Adrenal gland (tissue), 12 donors: ENCODE results near the gene AKAP13. TPM values are rescaled to one million over a fixed set of nuclear protein-coding genes. Genes with fewer than 3 reads are reported as not detected.
"Not testable (repeated sequence)": the region's sequence is repeated elsewhere in the genome, so short reads cannot be mapped to it uniquely, and the experiment has no call there.

ENCODE experiments used
- DNase-seq, 7 donors: peaks; one replicate each; pipeline ENCODE4 v3.0.0-alpha.2; 2019 to 2020
- H3K27ac ChIP-seq, 5 donors: fragments of 200-600 bp; sonication (generic) in 4 of 5; 1 replicate in 3 of 5; 2 replicates in 2 of 5; pipeline versions ENCODE4 v1.5.1 to v1.8.0; 2016 to 2020; ENCODE audit warnings: mild to moderate bottlenecking in 1 of 5
- H3K27me3 ChIP-seq: fragments of 200-600 bp; 2 replicates; pipeline ENCODE4 v1.8.0; 2021
- H3K36me3 ChIP-seq, 2 donors: fragments of 200-600 bp; replicated peaks in 1 of 2; 1 replicate in 1 of 2; 2 replicates in 1 of 2; pipeline versions ENCODE4 v1.5.1 to v1.8.0; 2018 to 2022
- H3K4me1 ChIP-seq, 2 donors: fragments of 200-600 bp; replicated peaks in 1 of 2; 1 replicate in 1 of 2; 2 replicates in 1 of 2; pipeline versions ENCODE4 v1.5.1 to v1.8.0; 2018 to 2021
- H3K4me3 ChIP-seq, 4 donors: fragments of 200-600 bp; sonication (generic) in 3 of 4; one replicate each; pipeline ENCODE4 v1.5.1; 2016 to 2018
- H3K9me3 ChIP-seq, 3 donors: fragments of 200-600 bp; sonication (generic) in 1 of 3; replicated peaks in 1 of 3; 1 replicate in 2 of 3; 2 replicates in 1 of 3; pipeline versions ENCODE4 v1.5.1 to v1.8.0; 2016 to 2021
- CTCF ChIP-seq, 6 experiments: fragments of 450-650 bp in 4 of 6; fragments of 200-600 bp in 2 of 6; sonication (generic) in 1 of 6; IDR thresholded peaks; 1 replicate in 5 of 6; 2 replicates in 1 of 6; pipeline versions ENCODE4 v1.5.1 to v1.8.0; 2016 to 2021; ENCODE audit warnings: antibody characterized with exemption in 6 of 6, mild to moderate bottlenecking in 2 of 6, moderate library complexity in 1 of 6
- POLR2A ChIP-seq, 2 donors: fragments of 450-650 bp; IDR thresholded peaks; one replicate each; pipeline ENCODE4 v1.6.1; 2017; ENCODE audit warnings: antibody characterized with exemption in 2 of 2, mild to moderate bottlenecking in 2 of 2, moderate library complexity in 1 of 2
- WGBS, 4 donors: extraction: QIAGEN DNeasy Blood & Tissue Kit in 2 of 4; methylation state at CpG; one replicate each; pipeline versions ENCODE4 v1.1.5 to v1.1.7; 2013 to 2017; 5-methylcytosine and 5-hydroxymethylcytosine counted together
- intact Hi-C, 2 donors: fragments of 100-400 bp; cut with DNase I; formaldehyde crosslinking; loops; one replicate each; pipeline versions ENCODE4 v1.14.1 to v1.15.0; 2022 to 2023
- polyA plus RNA-seq, 3 donors: library from polyadenylated mRNA; stranded (reverse); fragments of 200-250 nt in 2 of 3; fragments of 350-450 nt in 1 of 3; fragmentation: Illumina TruSeq in 1 of 3; extraction: RNeasy Lipid Tissue Mini Kit (QIAGEN cat#74804) in 1 of 3; gene quantifications; one replicate each; pipeline ENCODE4 v1.2.3, GENCODE V29; 2013 to 2014
- total RNA-seq, 9 donors: library from RNA; depleted of rRNA in 4 of 9; stranded (reverse); fragments of >200 nt in 4 of 9; fragments of 120-200 nt in 1 of 9; fragmentation: NEBNext Ultra II Directional in 1 of 9; extraction: Animal tissue kit (Norgen Biotek cat#: 25700) in 1 of 9; gene quantifications; one replicate each; pipeline versions ENCODE4 v1.1.0 to v1.2.4, GENCODE V29; 2013 to 2023
- donor health status: healthy with polysubstance abuse.
- donor health status: Bipolar disorder and iron deficiency.
- donor health status: DM: yes; HTN: yes; CAD: no.
- donor health status: DM: no; HTN: no; CAD: no.
- donor health status: DM: no; HTN: no; CAD: no.
- donor health status: DM: yes; HTN: yes; CAD: no.

Gene AKAP13
- total and polyA plus RNA-seq, 12 donors = 42.7 to 144 (median 89.2) TPM

- no peak for TF ChIP-seq POLR2A (IDR thresholded peaks at IDR 0.05)
- no peak for TF ChIP-seq CTCF (IDR thresholded peaks at IDR 0.05)
- Histone ChIP-seq H3K36me3 (peaks cover 0 to 38% of the 10 kb centered on the region in 2 donors), H3K9me3 (no peaks in the 10 kb centered on the region), H3K27me3 (no peaks in the 10 kb centered on the region), H3K4me1 (peaks cover 0 to 19% of the 10 kb centered on the region in 2 donors), H3K27ac (no peak overlapping the region), H3K4me3 (no peak overlapping the region)
- intact Hi-C loops = no loop called here
- WGBS, 4 donors = 89 to 94% (median 92%) methylated on average over 10 of the region's 10 CpGs
- DNase-seq = no peak
Measured at GRCh38 chr15:85651548-85651947, 271.1 kb downstream of the AKAP13 start.

- intact Hi-C loops = no loop called here
- no peaks in the 10 kb centered on the region for H3K9me3 ChIP-seq
- TF ChIP-seq POLR2A (IDR thresholded peaks at IDR 0.05) (no peak), CTCF (IDR thresholded peaks at IDR 0.05) (no peak)
- 74 to 92% (median 89%) methylated on average over 4 of the region's 4 CpGs for WGBS, 4 donors
- no peaks in the 10 kb centered on the region for H3K27me3 ChIP-seq
- H3K36me3 ChIP-seq = peaks cover 0 to 38% of the 10 kb centered on the region in 2 donors
- DNase-seq = no peak
- peaks cover 0 to 19% of the 10 kb centered on the region in 2 donors for H3K4me1 ChIP-seq
- no peak overlapping the region for H3K4me3 ChIP-seq
- H3K27ac ChIP-seq = no peak overlapping the region
Measured at GRCh38 chr15:85652457-85652856, 272.1 kb downstream of the AKAP13 start.

GRCh38 chr15:85657132-85657531 is 276.7 kb downstream of the AKAP13 start:
- no peak for TF ChIP-seq POLR2A (IDR thresholded peaks at IDR 0.05)
- peaks cover 0 to 41% of the 10 kb centered on the region in 2 donors for H3K36me3 ChIP-seq
- no peaks in the 10 kb centered on the region for H3K4me1 ChIP-seq
- H3K27me3 ChIP-seq = no peaks in the 10 kb centered on the region
- WGBS, 4 donors = 0 to 82% (median 21%) methylated on average over 1 of the region's 1 CpG
- no peaks in the 10 kb centered on the region for H3K9me3 ChIP-seq
- H3K4me3 ChIP-seq = no peak overlapping the region
- no peak for DNase-seq
- H3K27ac ChIP-seq = no peak overlapping the region
- intact Hi-C loops = no loop called here

- TF ChIP-seq POLR2A (IDR thresholded peaks at IDR 0.05) = no peak
- no peak for TF ChIP-seq CTCF (IDR thresholded peaks at IDR 0.05)
- no peak overlapping the region for H3K4me3 ChIP-seq
- no peak overlapping the region for H3K27ac ChIP-seq
- DNase-seq = no peak
- no peaks in the 10 kb centered on the region for H3K27me3 ChIP-seq
- intact Hi-C loops = no loop called here
- no peaks in the 10 kb centered on the region for H3K9me3 ChIP-seq
- 87 to 93% (median 92%) methylated on average over 3 of the region's 3 CpGs for WGBS, 4 donors
- no peaks in the 10 kb centered on the region for H3K4me1 ChIP-seq
- peaks cover 0 to 40% of the 10 kb centered on the region in 2 donors for H3K36me3 ChIP-seq
Measured at GRCh38 chr15:85658816-85659215, 278.4 kb downstream of the AKAP13 start.

GRCh38 chr15:85661859-85662258 is 281.5 kb downstream of the AKAP13 start:
- Histone ChIP-seq H3K36me3 (peaks cover 0 to 36% of the 10 kb centered on the region in 2 donors), H3K4me3 (no peak overlapping the region), H3K4me1 (peaks cover 0 to under 1% of the 10 kb centered on the region in 2 donors), H3K9me3 (no peaks in the 10 kb centered on the region), H3K27me3 (no peaks in the 10 kb centered on the region), H3K27ac (no peak overlapping the region)
- no peak for DNase-seq
- intact Hi-C loops = no loop called here
- TF ChIP-seq CTCF (IDR thresholded peaks at IDR 0.05) (no peak), POLR2A (IDR thresholded peaks at IDR 0.05) (no peak)
- 87 to 92% (median 90%) methylated on average over 3 of the region's 3 CpGs for WGBS, 4 donors

GRCh38 chr15:85665677-85666076 is 285.3 kb downstream of the AKAP13 start:
- H3K27ac ChIP-seq, H3K27me3 ChIP-seq, H3K4me3 ChIP-seq, intact Hi-C loops, H3K9me3 ChIP-seq, DNase-seq: not testable (repeated sequence)
- WGBS, 4 donors = 90 to 98% (median 95%) methylated on average over 4 to 6 of the region's 6 CpGs
- peaks cover 16 to 22% of the 10 kb centered on the region in 2 donors for H3K4me1 ChIP-seq
- H3K36me3 ChIP-seq = peaks cover 0 to 43% of the 10 kb centered on the region in 2 donors
